CD4-positive, alpha-beta T cell treated with Interleukin-2 at 100 ng/mL for 4 hours (primary cell): ENCODE results near the gene TRA2A.

Source experiments
- DNase-seq: peaks from one replicate; pipeline ENCODE4 v3.0.0-alpha.2; 2020; ENCODE audit warnings: low spot score

The TRA2A gene

GRCh38 chr7:23470330-23471105 is 61.3 kb downstream of the TRA2A start, which contains the start of gene IGF2BP3:
Gene IGF2BP3, minus strand, starts transcription at chr7:23470491. Its CDS starts 381 bp downstream, at chr7:23470110.
- DNase-seq: no peak

GRCh38 chr7:23469961-23470250 is 61.9 kb downstream of the TRA2A start:
- no peak for DNase-seq

DNA sequence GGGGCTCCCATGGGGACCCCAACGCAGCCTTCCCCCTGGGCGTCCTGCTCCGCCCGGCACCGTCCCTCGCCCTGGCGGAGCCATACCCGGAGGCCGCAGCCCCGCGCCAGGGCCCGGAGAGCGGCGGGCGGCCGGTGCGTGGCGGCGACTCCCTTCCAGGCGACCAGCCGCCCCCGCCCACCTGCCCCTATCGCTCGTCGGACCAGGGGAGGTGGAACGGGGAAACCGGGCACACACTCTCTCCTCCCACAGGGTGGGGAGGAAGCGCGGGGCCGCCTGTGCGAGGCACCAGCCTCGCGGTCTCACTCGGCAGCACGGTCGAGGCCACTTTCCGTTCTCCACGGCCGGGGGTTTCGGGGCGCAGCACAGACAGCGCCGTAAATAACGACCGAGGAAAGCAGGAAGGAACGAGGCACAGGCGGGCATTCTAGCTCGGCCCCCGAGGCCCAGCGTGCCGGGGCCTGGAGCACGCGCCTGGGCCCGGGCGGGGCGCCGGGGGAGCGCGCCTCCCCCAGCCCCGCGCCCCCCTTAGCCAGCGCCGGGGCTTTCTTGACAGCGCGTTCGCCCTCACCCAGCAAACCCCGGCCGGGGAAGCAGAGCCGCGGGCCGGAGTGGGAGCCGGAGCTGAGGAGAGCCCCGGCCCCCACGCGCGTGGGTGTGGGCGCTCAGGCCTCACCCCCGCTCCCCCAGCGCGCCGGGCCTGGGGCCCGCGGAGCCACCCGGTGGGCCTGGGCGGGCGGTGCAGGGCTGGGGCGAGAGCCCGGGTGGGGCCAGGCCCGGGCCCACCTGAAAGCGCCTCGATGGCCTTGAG is 62.4 kb downstream of the TRA2A start:
- no peak for DNase-seq

DNA sequence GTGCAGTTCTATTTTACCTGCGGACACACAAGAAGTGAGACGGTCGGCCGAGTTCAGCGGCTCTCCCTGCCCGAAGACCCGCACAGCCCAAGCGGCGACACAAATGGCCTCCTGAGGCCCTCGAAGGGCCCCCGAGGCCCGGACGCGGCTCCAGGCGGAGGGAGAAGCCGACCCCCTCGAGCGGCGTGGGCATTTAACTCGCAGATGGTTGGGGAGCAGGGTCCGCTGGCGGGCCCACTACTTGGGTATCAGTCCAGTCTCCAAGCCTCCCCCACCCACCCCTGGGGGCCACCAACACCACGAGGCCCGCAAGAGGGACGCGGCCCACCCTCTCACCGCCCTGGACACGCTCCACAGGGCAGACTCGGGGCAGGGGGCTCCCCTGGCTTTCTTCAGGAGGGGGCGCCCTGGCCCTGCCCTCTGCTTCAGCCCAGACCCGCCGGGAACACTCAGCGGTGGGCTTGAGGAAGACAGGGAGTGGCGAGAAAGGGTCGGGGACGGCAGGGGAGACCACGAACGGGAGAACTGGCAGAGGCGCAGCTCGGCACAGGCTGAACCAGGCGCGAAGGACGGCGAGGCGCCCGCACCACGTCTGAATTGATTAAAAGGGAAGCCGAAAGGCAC is 63.1 kb downstream of the TRA2A start:
- DNase-seq: no peak

GRCh38 chr7:23467806-23468525 is 63.8 kb downstream of the TRA2A start:
- no peak for DNase-seq

DNA sequence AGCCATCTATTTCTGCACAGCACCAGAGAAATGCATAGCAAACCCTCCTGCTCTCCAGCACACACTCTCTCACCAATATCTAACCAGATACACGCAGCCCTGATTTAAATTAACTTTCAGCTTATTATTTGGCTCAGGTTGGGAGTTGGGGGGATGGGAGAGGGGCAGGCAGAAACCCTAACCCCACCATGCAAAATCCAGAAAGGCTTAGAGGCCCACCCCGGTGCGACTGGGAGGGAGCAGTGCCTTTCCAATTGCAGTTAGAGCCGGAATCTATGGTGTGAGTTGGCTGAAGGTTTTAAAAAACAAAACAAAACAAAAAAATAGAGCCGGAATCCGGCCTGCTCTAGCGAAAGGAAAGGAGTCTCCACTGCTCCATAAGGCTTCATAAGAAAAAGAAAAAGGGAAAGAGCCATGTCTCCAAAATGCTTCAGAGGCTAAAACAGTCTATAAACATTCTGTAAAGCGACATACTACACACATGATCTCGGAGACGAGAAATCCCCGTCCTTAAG is 64.4 kb downstream of the TRA2A start:
- no peak for DNase-seq

DNA sequence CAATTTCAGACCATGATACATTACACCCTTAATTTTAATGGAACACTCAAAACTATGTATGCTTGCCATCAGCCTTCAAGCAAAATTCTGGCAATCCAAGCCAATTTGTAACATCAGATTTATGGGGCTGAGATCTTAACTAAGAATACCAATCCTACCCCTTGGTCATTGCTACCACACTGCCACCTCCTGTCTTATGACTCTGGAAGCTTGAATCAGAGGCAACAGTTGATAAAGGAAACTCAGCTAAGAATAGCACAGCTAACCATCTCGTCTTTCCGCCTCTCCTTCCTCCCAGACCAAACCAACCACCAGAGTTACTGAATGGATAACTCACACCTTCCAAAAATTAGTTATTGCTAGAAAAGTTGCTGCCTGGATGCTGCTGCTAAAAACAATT is 68.9 kb downstream of the TRA2A start:
- DNase-seq: no peak

DNA sequence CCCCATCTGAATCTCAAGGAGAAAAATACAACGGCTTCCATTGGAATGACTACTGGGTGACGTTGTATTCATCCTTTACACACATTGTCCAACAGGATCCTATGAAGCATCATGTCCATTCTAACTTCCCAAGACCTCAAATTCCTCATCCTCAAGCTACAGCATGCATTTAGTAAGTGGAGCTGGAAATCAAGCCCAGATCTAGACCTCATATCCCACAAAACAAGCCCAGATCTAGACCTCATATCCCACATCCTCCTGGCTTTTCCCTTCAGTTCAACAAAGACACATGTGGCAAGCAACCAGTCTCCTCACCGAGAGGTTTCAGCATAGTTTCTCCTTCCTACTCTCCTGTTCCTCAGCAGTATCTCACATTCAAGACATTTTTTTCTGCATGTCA is 73.7 kb downstream of the TRA2A start:
- no peak for DNase-seq

DNA sequence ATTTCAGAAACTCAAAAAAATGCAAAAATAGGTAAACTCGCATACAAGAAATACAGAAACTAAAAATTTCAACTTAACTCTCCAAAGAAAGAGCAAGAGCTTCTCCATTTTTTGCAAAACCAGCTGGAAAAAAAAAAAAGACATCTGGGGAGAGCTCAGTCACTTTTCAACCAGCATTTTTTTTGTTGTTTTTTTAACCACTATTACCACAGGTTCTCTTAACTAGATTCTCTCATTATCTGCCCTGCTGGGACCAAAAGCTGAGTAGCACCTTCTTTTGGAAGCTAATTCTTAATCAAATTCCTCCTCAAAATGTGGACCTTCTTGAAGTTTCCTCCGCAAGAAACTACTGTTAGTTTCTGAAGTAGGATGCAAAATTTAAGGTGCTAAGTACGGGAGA is 75.7 kb downstream of the TRA2A start:
- no peak for DNase-seq

GRCh38 chr7:23454881-23455526 is 76.8 kb downstream of the TRA2A start:
- DNase-seq: no peak
